Stimulated activated CD8-positive, alpha-beta memory T cell treated with anti-CD3 and anti-CD28 coated beads, Interleukin-4, amount 100 ng/mL, for 48 hours (primary cell): ENCODE measurements around the gene KLK2.
A peak's percentile ranks its signal among the peaks of the same experiment; 100 is the strongest.
"Not testable (repeated sequence)": the region's sequence is repeated elsewhere in the genome, so short reads cannot be mapped to it uniquely, and the experiment has no call there.

Experiments
- DNase-seq: peaks from one replicate; pipeline ENCODE4 v3.0.0-alpha.2; 2020

Gene KLK2

GRCh38 chr19:50896089-50896590 lies 22.9 kb downstream of the KLK2 start:
- not testable (repeated sequence) for DNase-seq

GRCh38 chr19:50896591-50897190 lies 23.5 kb downstream of the KLK2 start:
- DNase-seq, result peak; percentile 42

- no peak for DNase-seq
These were observed 24.0 kb downstream of the KLK2 start for GRCh38 chr19:50897191-50897607.

- DNase-seq, result no peak
These were observed 24.4 kb downstream of the KLK2 start for GRCh38 chr19:50897612-50898011.

GRCh38 chr19:50898018-50898417 lies 24.8 kb downstream of the KLK2 start:
- no peak for DNase-seq

GRCh38 chr19:50899569-50899968 lies 26.3 kb downstream of the KLK2 start:
- DNase-seq, result no peak

GRCh38 chr19:50902640-50903039 lies 29.4 kb downstream of the KLK2 start:
- DNase-seq, result no peak

GRCh38 chr19:50906217-50906616 lies 33.0 kb downstream of the KLK2 start:
- peak; percentile 73 for DNase-seq

GRCh38 chr19:50908336-50908735 lies 35.1 kb downstream of the KLK2 start:
- no peak for DNase-seq

GRCh38 chr19:50909240-50910070 lies 36.2 kb downstream of the KLK2 start:
- peak; percentile 80 for DNase-seq

GRCh38 chr19:50910722-50911121 lies 37.5 kb downstream of the KLK2 start:
- no peak for DNase-seq

- DNase-seq, result no peak
These were observed 38.2 kb downstream of the KLK2 start, which contains the start of gene KLK4 for GRCh38 chr19:50911206-50912101. Gene KLK4 (minus strand): TSS chr19:50911395. CDS start chr19:50910738, 657 bp downstream.

- DNase-seq, result no peak
These were observed 38.9 kb downstream of the KLK2 start for GRCh38 chr19:50912102-50912599.

- peak; percentile 63 for DNase-seq
These were observed 39.8 kb downstream of the KLK2 start for GRCh38 chr19:50912727-50913716.

GRCh38 chr19:50916069-50916468 lies 42.8 kb downstream of the KLK2 start:
- DNase-seq, result no peak

GRCh38 chr19:50921426-50922316 lies 48.4 kb downstream of the KLK2 start:
- no peak for DNase-seq

- DNase-seq, result peak; percentile 84
These were observed 49.1 kb downstream of the KLK2 start for GRCh38 chr19:50922317-50922853.

GRCh38 chr19:50924586-50924985 lies 51.3 kb downstream of the KLK2 start:
- DNase-seq, result no peak

GRCh38 chr19:50925734-50926133 lies 52.5 kb downstream of the KLK2 start:
- no peak for DNase-seq

GRCh38 chr19:50926144-50926543 lies 52.9 kb downstream of the KLK2 start:
- no peak for DNase-seq
